Adrenal gland (tissue), 12 donors: ENCODE results near the gene KCNK18. TPM values are rescaled to one million over a fixed set of nuclear protein-coding genes. Genes with fewer than 3 reads are reported as not detected.

Experiments used
- DNase-seq, 7 donors: peaks; one replicate each; pipeline ENCODE4 v3.0.0-alpha.2; 2019 to 2020
- H3K27ac ChIP-seq, 5 donors: fragments of 200-600 bp; sonication (generic) in 4 of 5; 1 replicate in 3 of 5; 2 replicates in 2 of 5; pipeline versions ENCODE4 v1.5.1 to v1.8.0; 2016 to 2020; ENCODE audit warnings: mild to moderate bottlenecking in 1 of 5
- H3K27me3 ChIP-seq: fragments of 200-600 bp; 2 replicates; pipeline ENCODE4 v1.8.0; 2021
- H3K36me3 ChIP-seq, 2 donors: fragments of 200-600 bp; replicated peaks in 1 of 2; 1 replicate in 1 of 2; 2 replicates in 1 of 2; pipeline versions ENCODE4 v1.5.1 to v1.8.0; 2018 to 2022
- H3K4me1 ChIP-seq, 2 donors: fragments of 200-600 bp; replicated peaks in 1 of 2; 1 replicate in 1 of 2; 2 replicates in 1 of 2; pipeline versions ENCODE4 v1.5.1 to v1.8.0; 2018 to 2021
- H3K4me3 ChIP-seq, 4 donors: fragments of 200-600 bp; sonication (generic) in 3 of 4; one replicate each; pipeline ENCODE4 v1.5.1; 2016 to 2018
- H3K9me3 ChIP-seq, 3 donors: fragments of 200-600 bp; sonication (generic) in 1 of 3; replicated peaks in 1 of 3; 1 replicate in 2 of 3; 2 replicates in 1 of 3; pipeline versions ENCODE4 v1.5.1 to v1.8.0; 2016 to 2021
- CTCF ChIP-seq, 6 experiments: fragments of 450-650 bp in 4 of 6; fragments of 200-600 bp in 2 of 6; sonication (generic) in 1 of 6; IDR thresholded peaks; 1 replicate in 5 of 6; 2 replicates in 1 of 6; pipeline versions ENCODE4 v1.5.1 to v1.8.0; 2016 to 2021; ENCODE audit warnings: antibody characterized with exemption in 6 of 6, mild to moderate bottlenecking in 2 of 6, moderate library complexity in 1 of 6
- POLR2A ChIP-seq, 2 donors: fragments of 450-650 bp; IDR thresholded peaks; one replicate each; pipeline ENCODE4 v1.6.1; 2017; ENCODE audit warnings: antibody characterized with exemption in 2 of 2, mild to moderate bottlenecking in 2 of 2, moderate library complexity in 1 of 2
- WGBS, 4 donors: extraction: QIAGEN DNeasy Blood & Tissue Kit in 2 of 4; methylation state at CpG; one replicate each; pipeline versions ENCODE4 v1.1.5 to v1.1.7; 2013 to 2017; 5-methylcytosine and 5-hydroxymethylcytosine counted together
- intact Hi-C, 2 donors: fragments of 100-400 bp; cut with DNase I; formaldehyde crosslinking; loops; one replicate each; pipeline versions ENCODE4 v1.14.1 to v1.15.0; 2022 to 2023
- polyA plus RNA-seq, 3 donors: library from polyadenylated mRNA; stranded (reverse); fragments of 200-250 nt in 2 of 3; fragments of 350-450 nt in 1 of 3; fragmentation: Illumina TruSeq in 1 of 3; extraction: RNeasy Lipid Tissue Mini Kit (QIAGEN cat#74804) in 1 of 3; gene quantifications; one replicate each; pipeline ENCODE4 v1.2.3, GENCODE V29; 2013 to 2014
- total RNA-seq, 9 donors: library from RNA; depleted of rRNA in 4 of 9; stranded (reverse); fragments of >200 nt in 4 of 9; fragments of 120-200 nt in 1 of 9; fragmentation: NEBNext Ultra II Directional in 1 of 9; extraction: Animal tissue kit (Norgen Biotek cat#: 25700) in 1 of 9; gene quantifications; one replicate each; pipeline versions ENCODE4 v1.1.0 to v1.2.4, GENCODE V29; 2013 to 2023
- donor health status: healthy with polysubstance abuse.
- donor health status: Bipolar disorder and iron deficiency.
- donor health status: DM: yes; HTN: yes; CAD: no.
- donor health status: DM: no; HTN: no; CAD: no.
- donor health status: DM: no; HTN: no; CAD: no.
- donor health status: DM: yes; HTN: yes; CAD: no.

The KCNK18 gene
- total and polyA plus RNA-seq, 12 donors = not detected

GRCh38 chr10:117239721-117240620 lies 42.7 kb downstream of the KCNK18 start:
- peaks cover 26% of the 10 kb centered on the region for H3K27me3 ChIP-seq
- DNase-seq = no peak
- 45 to 77% (median 59%) methylated on average over 6 to 15 of the region's 15 CpGs for WGBS, 4 donors
- peaks cover 4 to 5% of the 10 kb centered on the region in 2 donors for H3K4me1 ChIP-seq
- H3K27ac ChIP-seq = peak overlapping the region in 1 of 5 donors; percentile 47
- TF ChIP-seq POLR2A (IDR thresholded peaks at IDR 0.05) (no peak), CTCF (IDR thresholded peaks at IDR 0.05) (no peak)
- intact Hi-C loops = no loop called here
- no peak overlapping the region for H3K4me3 ChIP-seq
- no peaks in the 10 kb centered on the region for H3K36me3 ChIP-seq
- no peaks in the 10 kb centered on the region for H3K9me3 ChIP-seq

- DNase-seq = no peak
- Histone ChIP-seq H3K27me3 (peaks cover 31% of the 10 kb centered on the region), H3K27ac (peak within 1 kb of the TSS in 1 of 5 donors; percentile 67)
Observed at GRCh38 chr10:117240621-117241529, 43.6 kb downstream of the KCNK18 start, which contains the start of gene SLC18A2. Gene SLC18A2 (plus strand): TSS chr10:117241114. CDS start chr10:117241694, 580 bp downstream.

GRCh38 chr10:117241541-117242462 lies 44.5 kb downstream of the KCNK18 start:
- H3K4me1 ChIP-seq = peaks cover 4 to 5% of the 10 kb centered on the region in 2 donors
- peaks cover 31% of the 10 kb centered on the region for H3K27me3 ChIP-seq
- no peaks in the 10 kb centered on the region for H3K36me3 ChIP-seq
- intact Hi-C loops = no loop called here
- H3K4me3 ChIP-seq = no peak overlapping the region
- TF ChIP-seq POLR2A (IDR thresholded peaks at IDR 0.05) = no peak
- TF ChIP-seq CTCF (IDR thresholded peaks at IDR 0.05) = no peak
- peak overlapping the region in 1 of 5 donors; percentile 67 for H3K27ac ChIP-seq
- 6 to 18% (median 10%) methylated on average over 23 to 56 of the region's 56 CpGs for WGBS, 4 donors
- DNase-seq = peak in 2 of 7 donors; percentile 16 to 59
- no peaks in the 10 kb centered on the region for H3K9me3 ChIP-seq

More at GRCh38 chr10:117240621-117241529, 43.6 kb downstream of the KCNK18 start, which contains the start of gene SLC18A2:
- no peaks in the 10 kb centered on the region for H3K9me3 ChIP-seq
- intact Hi-C loops = no loop called here
- peaks cover 4 to 5% of the 10 kb centered on the region in 2 donors for H3K4me1 ChIP-seq
- H3K4me3 ChIP-seq = no peak within 1 kb of the TSS
- H3K36me3 ChIP-seq = no peaks in the 10 kb centered on the region
- no peak for TF ChIP-seq CTCF (IDR thresholded peaks at IDR 0.05)
- TF ChIP-seq POLR2A (IDR thresholded peaks at IDR 0.05) = no peak
- WGBS, 4 donors = 2 to 10% (median 5%) methylated on average over 22 to 93 of the region's 93 CpGs
